HG03196 (cell line): ENCODE results near the gene C16orf96.

ENCODE experiments used
- ATAC-seq: cut with Tn5 transposase; IDR thresholded peaks from one replicate; pipeline ENCODE4 v1.9.1; 2021; ENCODE audit not compliant: unreplicated experiment

C16orf96 gene

DNA sequence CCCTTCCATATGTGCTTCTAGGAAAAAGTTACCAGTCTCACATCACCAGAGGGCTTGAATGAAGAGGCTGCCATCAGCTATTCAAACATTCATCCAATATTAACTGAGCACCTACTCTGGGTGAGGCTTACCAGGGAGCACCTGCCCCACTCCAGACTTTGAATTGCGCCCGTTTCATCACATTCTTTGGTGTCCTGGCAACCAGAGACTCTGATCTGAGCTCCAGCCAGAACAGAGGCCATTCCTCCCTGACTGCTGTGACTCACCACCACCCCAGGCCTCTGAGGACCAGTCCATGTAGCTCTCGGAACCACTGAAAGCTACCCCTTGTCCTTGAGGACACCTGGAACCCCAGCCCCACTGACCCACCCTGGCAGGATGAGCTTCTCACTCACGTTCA is at the start of gene C16orf96:
Gene C16orf96 (plus strand): TSS at position 229 of the 400 bp plus-strand sequence. CDS start 150 bp downstream, at position 379.
- no peak for ATAC-seq

DNA sequence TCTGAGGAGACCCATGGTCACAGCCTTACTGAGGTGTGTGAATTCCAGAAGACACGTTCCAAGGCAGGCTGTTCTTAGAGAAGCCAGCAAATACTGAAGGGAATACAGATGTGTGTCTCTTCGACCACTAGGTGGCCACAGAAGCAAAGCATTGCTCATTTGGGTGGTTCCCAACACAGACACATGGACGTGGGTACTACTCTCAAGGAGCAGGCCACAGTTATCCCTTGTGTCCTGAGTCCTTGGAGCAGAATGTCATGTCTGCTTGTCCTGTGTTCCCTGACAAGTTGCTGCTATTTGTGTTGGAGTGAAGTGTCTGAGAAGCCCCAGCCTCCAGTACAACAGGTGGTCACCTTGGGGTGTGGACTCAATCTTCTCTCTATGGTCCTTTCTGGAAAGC is 49.7 kb upstream of the C16orf96 start:
- no peak for ATAC-seq

DNA sequence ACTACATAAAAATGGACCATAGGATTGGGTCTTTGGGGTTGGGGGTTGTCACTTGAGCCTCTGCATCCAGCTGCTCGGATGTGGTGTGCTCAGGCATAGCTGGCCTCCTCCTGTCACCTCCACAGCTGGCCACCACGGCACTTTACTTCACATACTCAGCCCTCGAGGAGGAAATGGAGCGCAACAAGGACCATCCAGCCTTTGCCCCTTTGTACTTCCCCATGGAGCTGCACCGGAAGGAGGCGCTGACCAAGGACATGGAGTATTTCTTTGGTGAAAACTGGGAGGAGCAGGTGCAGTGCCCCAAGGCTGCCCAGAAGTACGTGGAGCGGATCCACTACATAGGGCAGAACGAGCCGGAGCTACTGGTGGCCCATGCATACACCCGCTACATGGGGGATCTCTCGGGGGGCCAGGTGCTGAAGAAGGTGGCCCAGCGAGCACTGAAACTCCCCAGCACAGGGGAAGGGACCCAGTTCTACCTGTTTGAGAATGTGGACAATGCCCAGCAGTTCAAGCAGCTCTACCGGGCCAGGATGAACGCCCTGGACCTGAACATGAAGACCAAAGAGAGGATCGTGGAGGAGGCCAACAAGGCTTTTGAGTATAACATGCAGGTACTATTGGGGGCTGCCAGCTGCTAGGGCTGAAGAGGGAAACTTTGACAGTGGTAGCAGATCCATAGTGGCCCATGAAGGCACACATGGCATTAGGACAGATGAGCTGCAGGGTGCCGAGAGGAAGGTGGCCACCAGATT is 48.4 kb upstream of the C16orf96 start:
- no peak for ATAC-seq

DNA sequence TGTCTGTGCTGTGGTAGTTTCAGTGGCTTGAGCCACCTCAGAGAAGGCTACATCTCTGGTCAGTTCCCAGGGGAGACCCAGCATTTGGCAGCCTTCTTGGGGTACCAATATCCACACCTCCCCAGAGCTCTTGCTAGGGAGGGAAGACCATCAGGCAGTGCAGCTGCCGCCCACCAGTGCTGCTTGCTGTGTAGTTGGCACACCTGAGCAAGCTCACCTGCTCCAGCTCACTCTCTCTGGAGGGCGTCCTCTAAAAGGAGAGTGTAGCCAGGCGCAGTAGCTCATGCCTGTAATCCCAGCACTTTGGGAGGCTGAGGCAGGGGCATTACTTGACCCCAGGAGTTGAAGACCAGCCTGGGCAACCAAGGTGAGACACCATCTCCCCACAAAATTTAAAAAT is 47.3 kb upstream of the C16orf96 start:
- no peak for ATAC-seq

DNA sequence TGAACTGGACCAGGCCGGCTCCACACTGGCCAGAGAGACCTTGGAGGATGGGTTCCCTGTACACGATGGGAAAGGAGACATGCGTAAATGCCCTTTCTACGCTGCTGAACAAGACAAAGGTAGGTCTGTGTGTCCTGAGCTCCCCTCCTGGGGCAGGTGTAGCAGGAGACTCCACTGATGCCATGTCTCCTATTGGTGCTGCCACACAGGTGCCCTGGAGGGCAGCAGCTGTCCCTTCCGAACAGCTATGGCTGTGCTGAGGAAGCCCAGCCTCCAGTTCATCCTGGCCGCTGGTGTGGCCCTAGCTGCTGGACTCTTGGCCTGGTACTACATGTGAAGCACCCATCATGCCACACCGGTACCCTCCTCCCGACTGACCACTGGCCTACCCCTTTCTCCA is 46.7 kb upstream of the C16orf96 start:
- ATAC-seq = no peak

DNA sequence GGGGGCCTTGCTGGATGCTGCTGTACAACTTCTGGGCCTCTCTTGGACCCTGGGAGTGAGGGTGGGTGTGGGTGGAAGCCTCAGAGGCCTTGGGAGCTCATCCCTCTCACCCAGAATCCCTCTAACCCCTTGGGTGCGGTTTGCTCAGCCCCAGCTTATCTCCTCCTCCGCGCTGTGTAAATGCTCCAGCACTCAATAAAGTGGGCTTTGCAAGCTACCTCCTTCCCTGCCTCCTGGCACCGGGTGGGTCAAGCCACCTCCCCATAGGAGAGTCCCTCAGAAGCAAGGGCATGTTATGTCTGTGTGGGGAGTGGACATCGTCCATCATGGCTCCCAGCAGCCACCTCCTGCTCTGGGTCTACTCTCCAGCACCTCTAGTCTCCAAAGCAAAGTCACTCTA is 46.0 kb upstream of the C16orf96 start:
- ATAC-seq = no peak

DNA sequence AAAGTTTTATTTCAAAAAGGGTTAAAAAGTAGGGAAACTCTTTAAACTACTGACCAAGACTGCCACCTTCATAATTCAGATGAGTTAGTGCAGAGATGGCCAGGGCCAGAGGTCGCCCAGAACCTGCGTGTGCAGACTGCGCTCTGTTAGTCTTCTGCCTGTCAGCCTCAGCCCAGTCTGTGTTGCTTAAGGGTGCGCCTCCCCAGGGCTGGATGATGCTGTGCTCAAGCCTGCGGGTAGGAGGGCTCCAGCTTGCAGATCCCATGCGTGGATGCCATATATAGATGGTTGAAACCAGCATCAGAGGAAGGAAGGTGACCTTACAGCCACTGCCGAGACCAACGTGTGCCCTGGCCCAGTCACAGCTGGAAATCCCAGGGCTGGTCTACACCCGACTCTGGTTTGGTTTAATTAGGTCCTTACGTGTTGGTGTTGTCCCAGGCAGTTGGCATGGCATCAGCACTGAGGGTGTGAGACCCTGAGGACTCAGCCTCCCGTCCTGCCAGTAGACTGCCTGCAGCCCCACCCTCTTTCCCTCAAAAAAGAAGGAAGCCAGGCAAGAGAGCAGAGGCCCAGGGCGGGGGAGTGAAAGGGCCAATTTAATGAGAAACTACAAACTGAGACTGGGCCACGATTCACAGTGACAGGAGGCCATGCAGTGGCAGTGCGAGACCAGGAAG is 45.3 kb upstream of the C16orf96 start:
- ATAC-seq = no peak

DNA sequence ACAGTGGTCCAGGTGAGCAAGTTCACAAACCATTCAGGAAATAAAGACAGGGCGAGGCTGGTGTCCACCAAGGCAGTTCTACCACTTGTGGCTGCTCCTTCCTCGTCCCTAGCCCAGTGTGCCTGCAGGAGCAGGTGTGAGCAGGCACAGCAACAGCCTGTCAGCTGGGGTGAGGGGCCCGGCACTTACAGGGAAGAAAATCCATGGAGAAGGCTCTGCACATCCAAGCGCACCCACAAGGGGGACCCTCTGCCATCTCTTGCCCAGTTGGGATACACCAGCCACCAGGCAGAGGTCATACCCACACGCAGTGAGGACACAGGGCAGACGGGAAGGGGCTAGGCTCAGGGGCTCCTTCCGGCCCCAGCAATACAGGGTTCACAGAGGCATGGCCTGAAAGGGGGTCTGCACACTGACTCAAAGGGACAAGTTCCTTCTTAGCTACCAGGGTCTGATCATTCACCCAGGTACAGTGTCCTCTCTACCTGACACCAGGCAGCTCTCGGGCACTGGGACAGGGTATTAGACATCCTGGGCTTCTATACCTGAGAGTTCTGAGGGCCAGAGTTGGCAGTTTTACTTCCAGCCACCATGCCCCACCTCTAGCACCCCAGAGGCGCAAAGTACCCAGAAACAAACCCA is 44.6 kb upstream of the C16orf96 start:
- no peak for ATAC-seq

- ATAC-seq = no peak
Observed at GRCh38 chr16:4512473-4512872, 43.7 kb upstream of the C16orf96 start.

DNA sequence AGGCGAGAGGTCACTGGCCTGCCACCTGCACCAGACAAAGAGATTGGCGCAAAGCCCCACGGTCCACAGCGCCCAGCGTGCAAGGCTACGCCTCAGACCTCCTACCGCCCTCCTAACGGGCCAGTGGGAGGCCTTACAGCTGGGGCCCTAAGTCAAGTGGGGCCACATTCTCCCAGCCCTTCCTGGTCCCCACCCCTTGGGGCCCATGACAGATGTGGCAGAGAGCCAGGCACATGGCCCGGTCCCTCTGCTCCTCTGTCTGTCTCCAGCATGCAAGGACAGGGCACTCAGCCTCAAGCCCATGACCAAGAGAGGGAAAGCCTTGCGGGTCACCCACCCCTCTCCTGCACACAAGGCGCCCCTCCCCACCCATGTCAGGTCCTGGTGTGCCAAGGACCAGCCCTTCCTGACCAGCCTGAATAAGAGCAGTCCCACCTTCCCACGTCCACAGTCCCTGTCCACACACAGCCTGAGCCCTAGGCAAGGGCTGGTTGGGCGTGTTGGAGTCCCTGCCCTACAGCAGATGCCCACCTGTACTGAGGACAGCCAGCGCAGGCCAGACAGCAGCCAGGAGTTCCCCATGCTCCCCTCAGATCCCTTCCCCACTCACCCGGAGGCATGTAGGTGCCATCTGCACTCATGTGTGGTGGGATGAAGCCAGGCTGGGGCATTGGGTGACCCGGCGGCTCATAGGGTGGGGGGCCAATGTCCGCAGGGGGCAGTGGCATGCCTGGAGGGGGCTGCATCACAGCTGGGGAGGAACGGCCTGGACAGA is 42.9 kb upstream of the C16orf96 start:
- no peak for ATAC-seq

GRCh38 chr16:4513881-4514280 is 42.3 kb upstream of the C16orf96 start:
- no peak for ATAC-seq

DNA sequence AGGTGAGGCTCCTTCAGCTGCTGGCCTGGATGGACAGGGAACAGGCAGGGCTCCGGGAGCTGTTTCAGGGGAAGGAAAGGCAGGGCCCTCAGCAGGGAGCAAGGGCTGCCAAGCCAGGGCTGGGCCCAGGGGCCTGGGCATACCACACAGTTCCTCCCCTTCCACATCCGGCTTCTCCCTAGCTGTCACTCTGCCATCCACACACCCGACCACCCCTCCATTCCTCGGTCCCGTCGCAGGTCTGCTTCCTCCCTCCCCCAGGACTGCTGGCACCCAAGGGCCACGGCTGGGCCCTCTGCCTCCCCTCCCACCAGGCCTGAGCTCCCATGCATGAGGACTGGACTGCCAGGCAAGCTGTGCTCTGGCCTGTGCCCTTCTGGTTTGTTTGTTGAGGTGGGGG is 41.5 kb upstream of the C16orf96 start:
- ATAC-seq = no peak

DNA sequence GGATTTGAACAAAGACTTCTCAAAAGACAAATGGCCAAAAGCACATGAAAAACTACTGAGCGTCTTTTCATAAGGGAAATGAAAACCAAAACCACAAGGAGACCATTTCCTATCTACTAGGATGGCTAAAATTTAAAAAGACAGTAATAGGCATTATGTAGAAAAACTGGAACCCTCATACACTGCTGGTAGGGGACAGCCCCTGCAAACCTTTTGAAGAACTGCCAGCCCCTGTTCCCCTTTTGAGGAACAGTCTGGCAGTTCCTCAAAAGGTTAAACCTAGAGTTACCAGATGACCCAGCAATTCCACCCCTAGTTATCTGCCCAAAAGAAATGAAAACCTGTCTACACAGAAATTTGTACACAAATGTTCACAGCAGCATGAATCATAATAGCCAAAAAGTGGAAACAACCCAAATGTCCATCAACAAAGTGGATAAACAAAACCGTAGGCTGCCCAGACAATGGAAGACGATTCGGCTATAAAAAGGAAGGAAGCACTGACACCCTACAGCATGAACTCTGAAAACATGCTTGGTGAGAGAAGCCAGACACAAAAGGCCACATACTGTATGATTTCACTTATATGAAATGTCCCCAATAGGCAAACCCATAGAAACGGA is 40.4 kb upstream of the C16orf96 start:
- ATAC-seq = no peak

- no peak for ATAC-seq
Observed at GRCh38 chr16:4517812-4518680, 38.1 kb upstream of the C16orf96 start.

DNA sequence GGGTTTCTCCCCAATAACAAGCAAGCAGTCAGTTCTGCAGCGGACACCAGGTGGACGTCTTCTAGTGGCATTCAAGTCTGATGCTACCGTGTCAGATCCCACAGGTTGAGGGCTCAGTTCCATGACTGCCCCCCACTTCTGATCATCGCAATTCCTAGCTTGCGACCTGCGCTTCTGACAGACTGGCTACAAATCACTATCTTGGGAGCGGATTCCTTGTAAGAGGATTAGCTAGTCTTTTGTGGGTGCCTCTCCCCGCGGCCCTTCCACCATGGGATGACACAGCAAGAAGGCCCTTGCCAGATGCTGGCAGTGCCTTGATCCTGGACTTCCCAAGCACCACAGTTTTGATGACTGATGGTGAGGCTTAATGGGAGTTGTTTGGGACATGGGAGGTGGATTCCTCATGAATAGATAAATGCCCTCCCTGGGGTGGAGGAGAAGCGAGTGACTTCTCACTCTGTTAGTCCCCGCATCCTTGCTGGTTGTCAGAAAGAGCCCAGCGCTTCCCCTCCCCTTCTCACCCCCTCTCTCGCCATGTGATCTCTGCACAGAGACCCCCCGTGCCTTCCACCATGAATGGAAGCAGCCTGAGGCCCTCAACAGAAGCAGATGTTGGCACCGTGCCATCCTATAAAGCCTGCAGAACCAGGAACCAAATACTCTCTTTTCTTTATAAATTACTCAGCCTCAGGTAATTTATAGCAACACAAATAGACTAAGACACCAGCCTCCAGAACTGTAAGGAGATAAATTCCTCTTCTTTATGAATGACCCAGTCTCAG is 36.7 kb upstream of the C16orf96 start:
- ATAC-seq = no peak

- no peak for ATAC-seq
Observed at GRCh38 chr16:4520913-4521312, 35.2 kb upstream of the C16orf96 start.

DNA sequence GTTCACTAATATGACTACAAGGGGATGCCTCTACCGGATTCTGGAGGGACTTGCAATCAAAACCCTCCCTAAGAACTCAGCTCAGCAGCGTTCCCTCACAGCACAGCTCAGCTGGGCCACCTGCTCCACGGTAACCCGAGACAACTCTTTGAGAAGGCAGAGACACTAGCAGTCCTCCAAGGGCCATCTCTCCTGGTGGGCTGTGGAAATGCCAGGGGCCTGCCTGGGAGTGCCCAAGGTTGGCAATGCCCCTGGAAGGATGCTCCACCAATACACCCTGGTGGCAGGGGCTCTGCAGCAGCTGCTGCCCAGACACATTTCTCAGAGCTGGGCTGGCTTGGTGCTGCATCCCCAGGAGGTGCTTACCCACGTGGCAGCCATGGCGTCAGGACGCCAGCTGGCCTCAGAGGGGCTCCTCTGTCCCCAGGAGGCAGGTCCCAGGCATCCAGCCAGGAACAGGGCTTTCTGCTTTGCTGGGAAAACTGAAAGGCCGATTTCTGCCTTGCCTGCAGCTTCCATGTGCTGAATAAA is 34.0 kb upstream of the C16orf96 start:
- ATAC-seq = no peak

- no peak for ATAC-seq
Observed at GRCh38 chr16:4523686-4524085, 32.5 kb upstream of the C16orf96 start.

DNA sequence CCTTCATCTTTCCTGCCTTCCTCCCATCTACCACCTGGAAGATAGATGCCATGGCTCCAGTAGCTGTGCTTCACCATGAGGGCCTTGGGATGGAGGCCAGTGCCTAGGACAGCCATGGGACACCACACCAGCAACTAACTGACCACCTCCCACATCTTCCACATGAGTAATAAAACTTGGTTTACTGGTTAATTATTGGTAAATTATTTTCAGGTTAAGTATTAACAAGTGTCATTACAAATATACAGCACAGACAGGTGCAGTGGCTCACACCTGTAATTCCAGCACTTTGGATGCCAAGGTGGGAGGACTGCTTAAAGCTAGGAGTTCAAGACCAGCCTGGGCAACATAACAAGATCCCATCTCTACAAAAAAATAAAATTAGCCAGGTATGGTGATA is 31.6 kb upstream of the C16orf96 start:
- ATAC-seq = no peak
